ENCODE results near the gene PPY. TPM values are rescaled to one million over a fixed set of nuclear protein-coding genes. Genes with fewer than 3 reads are reported as not detected.

Gene PPY
- total and polyA plus RNA-seq, 10 of the 15 experiments (the other 5 are each of a cell fraction or from before 2014, with no cell fraction given): 0.91 TPM; not detected in 9

GRCh38 chr17:43911904-43912303 is 30.4 kb downstream of the PPY start (continued):
- no peak for TF ChIP-seq EP300 (IDR thresholded peaks at IDR 0.05; ENCODE audit: borderline replicate concordance in 1 of 2, control insufficient read depth in 1 of 2, low read depth in 2 of 2, low read length in 2 of 2)
- TF ChIP-seq BACH1 (IDR thresholded peaks at IDR 0.05; ENCODE audit: borderline replicate concordance): no peak
- no peak for TF ChIP-seq NR2C2 (IDR thresholded peaks at IDR 0.05; ENCODE audit: borderline replicate concordance, control insufficient read depth, insufficient read length, low read depth)
- TF ChIP-seq ZBTB40 (IDR thresholded peaks at IDR 0.05; ENCODE audit: borderline replicate concordance): no peak
- no peak for TF ChIP-seq CTCF (IDR thresholded peaks at IDR 0.05 in 2 of 3, conservative IDR thresholded peaks at IDR 0.05 in 1 of 3; ENCODE audit: control insufficient read depth in 2 of 3, extremely low read depth in 1 of 3, insufficient read depth in 1 of 3, low read depth in 3 of 3, low read length in 3 of 3)
- TF ChIP-seq EZH2 (IDR thresholded peaks at IDR 0.05; ENCODE audit: borderline replicate concordance, control insufficient read depth, low read depth, low read length): no peak
- no peak for TF ChIP-seq CHD1 (IDR thresholded peaks at IDR 0.05; ENCODE audit: low read depth, low read length)
- no peak for TF ChIP-seq SMC3 (IDR thresholded peaks at IDR 0.05; ENCODE audit: borderline replicate concordance, low read length)
